H1 (cell line): Measurements from ENCODE around the gene LIMS1. TPM values are rescaled to one million over a fixed set of nuclear protein-coding genes. Genes with fewer than 3 reads are reported as not detected.
"Not testable (repeated sequence)": the region's sequence is repeated elsewhere in the genome, so short reads cannot be mapped to it uniquely, and the experiment has no call there.

ENCODE experiments used
- CTCF ChIA-PET: fragments of 300-600 bp; sonication (Branson Sonifier 250); formaldehyde crosslinking; loops from one replicate; lab custom pipeline; 2021; ENCODE audit not compliant: partially characterized antibody; lab: Charles Lee
- POLR2A ChIA-PET: fragments of 300-600 bp; sonication (Branson Sonifier 250); formaldehyde crosslinking; loops from one replicate; lab custom pipeline; 2021; ENCODE audit warnings: inconsistent platforms; ENCODE audit not compliant: partially characterized antibody; lab: Charles Lee
- DNase-seq, 2 experiments: peaks; one replicate each; pipeline versions ENCODE4 v3.0.0 to v3.0.0-alpha.2; 2010 to 2022; ENCODE audit warnings: low spot score in 2 of 2, low read depth in 1 of 2, mixed read lengths in 1 of 2
- FAIRE-seq: peaks from 2 replicates; lab custom pipeline; 2011; peaks lifted over from hg19 to GRCh38; lab: Jason Lieb, UNC
- H2AFZ ChIP-seq: 2 replicates; pipeline ENCODE4 v1.8.1; 2012; ENCODE audit warnings: low read length, inconsistent platforms
- H2AK5ac ChIP-seq: 2 replicates; pipeline ENCODE4 v1.6.1; 2013; ENCODE audit warnings: low read depth, low read length
- H2BK120ac ChIP-seq: replicated peaks from 2 replicates; pipeline ENCODE3; 2013; ENCODE audit warnings: low read depth, low read length, inconsistent platforms
- H2BK12ac ChIP-seq: 2 replicates; pipeline ENCODE4 v1.6.1; 2013; ENCODE audit warnings: low read depth, low read length
- H2BK15ac ChIP-seq: 2 replicates; pipeline ENCODE4 v1.6.1; 2013; ENCODE audit warnings: low read length
- H2BK20ac ChIP-seq: 2 replicates; pipeline ENCODE4 v1.6.1; 2013; ENCODE audit warnings: low read length
- H2BK5ac ChIP-seq: 2 replicates; pipeline ENCODE4 v1.6.1; 2013; ENCODE audit warnings: low read depth, low read length
- H3K14ac ChIP-seq: 2 replicates; pipeline ENCODE4 v1.6.1; 2013; ENCODE audit warnings: inconsistent platforms; ENCODE audit not compliant: insufficient read length
- H3K18ac ChIP-seq: 2 replicates; pipeline ENCODE4 v1.6.1; 2013; ENCODE audit warnings: low read length; ENCODE audit errors: extremely low read depth
- H3K23ac ChIP-seq: 2 replicates; pipeline ENCODE4 v1.6.1; 2013; ENCODE audit warnings: inconsistent platforms; ENCODE audit not compliant: insufficient read length
- H3K23me2 ChIP-seq: 2 replicates; pipeline ENCODE4 v1.6.1; 2013; ENCODE audit warnings: low read depth, low read length
- H3K27ac ChIP-seq: 2 replicates; pipeline ENCODE4 v1.6.1; 2011; ENCODE audit warnings: low read depth, low read length, inconsistent platforms
- H3K27me3 ChIP-seq, 4 experiments: replicated peaks in 1 of 4; 1 replicate in 1 of 4; 2 replicates in 3 of 4; pipeline versions ENCODE4 v1.6.1 to v1.8.1; 2011 to 2013; ENCODE audit warnings: low read length in 3 of 4, mild to moderate bottlenecking in 3 of 4, inconsistent platforms in 2 of 4, mixed read lengths in 2 of 4, moderate library complexity in 1 of 4; ENCODE audit not compliant: control insufficient read depth in 3 of 4, insufficient read depth in 3 of 4; ENCODE audit errors: extremely low read depth in 1 of 4
- H3K36me3 ChIP-seq, 4 experiments: 2 replicates each; pipeline versions ENCODE4 v1.6.1 to v1.8.1; 2011 to 2013; ENCODE audit warnings: mild to moderate bottlenecking in 4 of 4, low read length in 3 of 4, moderate library complexity in 2 of 4, control low read depth in 1 of 4, inconsistent platforms in 1 of 4; ENCODE audit not compliant: insufficient read depth in 4 of 4, control insufficient read depth in 2 of 4
- H3K4ac ChIP-seq: replicated peaks from 2 replicates; pipeline ENCODE3; 2013; ENCODE audit warnings: low read length, low read depth, mixed read lengths, inconsistent platforms; ENCODE audit not compliant: insufficient read length
- H3K4me1 ChIP-seq, 4 experiments: replicated peaks in 1 of 4; 1 replicate in 1 of 4; 2 replicates in 3 of 4; pipeline versions ENCODE4 v1.6.1 to v1.8.1; 2011 to 2013; ENCODE audit warnings: low read length in 3 of 4, inconsistent platforms in 2 of 4, mixed read lengths in 1 of 4; ENCODE audit not compliant: insufficient read depth in 4 of 4, control insufficient read depth in 3 of 4
- H3K4me2 ChIP-seq, 2 experiments: 2 replicates each; pipeline versions ENCODE4 v1.6.1 to v1.8.1; 2011 to 2013; ENCODE audit warnings: low read depth in 2 of 2, low read length in 2 of 2, control low read depth in 1 of 2, inconsistent platforms in 1 of 2, mild to moderate bottlenecking in 1 of 2; ENCODE audit not compliant: insufficient read depth in 1 of 2
- H3K4me3 ChIP-seq, 4 experiments: fragments of 200-600, 300-600 bp in 1 of 4; sonication (generic), shearing (Covaris generic), sonication (Bioruptor Twin) in 1 of 4; 2 replicates each; pipeline versions ENCODE4 v1.5.1 to v1.8.1; 2011 to 2016; ENCODE audit warnings: low read length in 4 of 4, low read depth in 3 of 4, control low read depth in 2 of 4, inconsistent platforms in 2 of 4, mild to moderate bottlenecking in 2 of 4, mixed read lengths in 1 of 4, moderate library complexity in 1 of 4; ENCODE audit not compliant: insufficient read depth in 2 of 4; ENCODE audit errors: extremely low read depth in 1 of 4
- H3K56ac ChIP-seq: replicated peaks from 2 replicates; pipeline ENCODE3; 2013; ENCODE audit warnings: low read depth, mild to moderate bottlenecking, mixed read lengths, low read length, inconsistent platforms; ENCODE audit not compliant: insufficient read length
- H3K79me1 ChIP-seq: 2 replicates; pipeline ENCODE4 v1.6.1; 2013; ENCODE audit warnings: low read depth, low read length, control low read depth
- H3K79me2 ChIP-seq, 2 experiments: 2 replicates each; pipeline versions ENCODE4 v1.6.1 to v1.8.1; 2012 to 2013; ENCODE audit warnings: low read length in 2 of 2, mild to moderate bottlenecking in 2 of 2, inconsistent platforms in 1 of 2; ENCODE audit not compliant: insufficient read depth in 2 of 2, control insufficient read depth in 1 of 2
- H3K9ac ChIP-seq, 4 experiments: replicated peaks in 1 of 4; 1 replicate in 1 of 4; 2 replicates in 3 of 4; pipeline versions ENCODE4 v1.6.1 to v1.8.1; 2011 to 2013; ENCODE audit warnings: low read depth in 3 of 4, low read length in 3 of 4, control low read depth in 2 of 4, mild to moderate bottlenecking in 2 of 4, moderate library complexity in 2 of 4, inconsistent platforms in 1 of 4; ENCODE audit errors: extremely low read depth in 1 of 4
- H3K9me3 ChIP-seq, 2 experiments: 2 replicates each; pipeline versions ENCODE4 v1.6.1 to v1.8.1; 2012 to 2013; ENCODE audit warnings: mild to moderate bottlenecking in 2 of 2, moderate library complexity in 2 of 2, control low read depth in 1 of 2, inconsistent platforms in 1 of 2, low read depth in 1 of 2, low read length in 1 of 2, mixed read lengths in 1 of 2; ENCODE audit not compliant: insufficient read depth in 2 of 2
- H4K20me1 ChIP-seq, 2 experiments: replicated peaks in 1 of 2; 2 replicates each; pipeline versions ENCODE3 to v1.8.1; 2011 to 2013; ENCODE audit warnings: inconsistent platforms in 2 of 2, low read length in 2 of 2, mild to moderate bottlenecking in 1 of 2; ENCODE audit not compliant: insufficient read depth in 2 of 2, control insufficient read depth in 1 of 2
- H4K5ac ChIP-seq: 2 replicates; pipeline ENCODE4 v1.6.1; 2013; ENCODE audit warnings: low read length, low read depth, mixed read lengths, inconsistent platforms; ENCODE audit not compliant: insufficient read length
- H4K8ac ChIP-seq: 2 replicates; pipeline ENCODE4 v1.8.0; 2013; ENCODE audit warnings: mild to moderate bottlenecking, moderate library complexity, low read length, inconsistent platforms; ENCODE audit not compliant: insufficient read depth; ENCODE audit errors: extremely low read depth
- H4K91ac ChIP-seq: replicated peaks from 2 replicates; pipeline ENCODE3; 2013; ENCODE audit warnings: low read length, mixed read lengths, inconsistent platforms; ENCODE audit not compliant: insufficient read length
- WGBS, 2 experiments: shearing (Covaris generic) in 1 of 2; methylation state at CpG; one replicate each; pipeline versions ENCODE4 v1.1.6 to v1.1.7; 2013 to 2015; ENCODE audit warnings: low lambda C conversion rate in 2 of 2, mixed read lengths in 2 of 2, inconsistent platforms in 1 of 2, low coverage in 1 of 2, missing lambda C conversion rate in 1 of 2; ENCODE audit not compliant: insufficient replicate concordance in 2 of 2, insufficient coverage in 1 of 2, insufficient read length in 1 of 2; ENCODE audit errors: extremely low coverage in 1 of 2, missing lambda C conversion rate in 1 of 2; 5-methylcytosine and 5-hydroxymethylcytosine counted together
- polyA plus RNA-seq, 7 experiments: library from polyadenylated mRNA; depleted of rRNA in 3 of 7; stranded (reverse) in 5 of 7; unstranded in 2 of 7; fragments of >200 nt in 5 of 7; fragments of 200-250 nt in 2 of 7; gene quantifications; 1 replicate in 5 of 7; 2 replicates in 1 of 7; 4 replicates in 1 of 7; pipeline versions ENCODE4 v1.2.1 to v1.2.3, GENCODE V29; 2011 to 2013; ENCODE audit warnings: missing spikeins in 2 of 7, mixed read lengths in 2 of 7
- total RNA-seq: library from RNA; stranded (reverse); fragmentation: NEBNext Ultra II Directional; extraction: Animal tissue kit (Norgen Biotek cat#: 25700); gene quantifications from 2 replicates; pipeline ENCODE4 v1.2.1, GENCODE V29; 2021

Gene LIMS1
- total and polyA plus RNA-seq, 2 of the 8 experiments (the other 6 are each of a cell fraction or from before 2014, with no cell fraction given), result 24.1 to 36.7 TPM

GRCh38 chr2:108654521-108655125 lies 120.4 kb downstream of the LIMS1 start:
- H2AK5ac ChIP-seq, H2BK120ac ChIP-seq, H2BK15ac ChIP-seq, H2BK12ac ChIP-seq, H3K79me1 ChIP-seq, H3K9me3 ChIP-seq, H2BK5ac ChIP-seq, H3K18ac ChIP-seq, H3K4me2 ChIP-seq, H3K79me2 ChIP-seq, H2BK20ac ChIP-seq, H3K56ac ChIP-seq, H3K27me3 ChIP-seq, FAIRE-seq, H3K4ac ChIP-seq, H3K9ac ChIP-seq, POLR2A ChIA-PET, H3K23me2 ChIP-seq, H3K23ac ChIP-seq, H4K20me1 ChIP-seq, H3K36me3 ChIP-seq, DNase-seq, H2AFZ ChIP-seq, H3K4me1 ChIP-seq, CTCF ChIA-PET, H4K8ac ChIP-seq, H3K27ac ChIP-seq, H4K91ac ChIP-seq, H3K14ac ChIP-seq, H3K4me3 ChIP-seq, H4K5ac ChIP-seq: not testable (repeated sequence)
- 95% methylated on average over 6 of the region's 13 CpGs; no CpG with 5 or more reads in 1 of the 2 experiments for WGBS, 2 experiments

- POLR2A ChIA-PET, H3K23ac ChIP-seq, H3K4me2 ChIP-seq, H2AK5ac ChIP-seq, H3K56ac ChIP-seq, H3K79me1 ChIP-seq, H4K20me1 ChIP-seq, H2BK5ac ChIP-seq, H2BK20ac ChIP-seq, H3K14ac ChIP-seq, H2BK15ac ChIP-seq, H2BK120ac ChIP-seq, H3K36me3 ChIP-seq, H3K18ac ChIP-seq, H3K9me3 ChIP-seq, H3K4me3 ChIP-seq, CTCF ChIA-PET, H4K91ac ChIP-seq, FAIRE-seq, H4K5ac ChIP-seq, H2BK12ac ChIP-seq, H4K8ac ChIP-seq, H3K4ac ChIP-seq, H3K27ac ChIP-seq, H3K79me2 ChIP-seq, DNase-seq, H2AFZ ChIP-seq, H3K4me1 ChIP-seq, H3K23me2 ChIP-seq, H3K27me3 ChIP-seq, H3K9ac ChIP-seq: not testable (repeated sequence)
- WGBS, 2 experiments, result no CpG with 5 or more reads among the region's 13 CpGs
Measured at GRCh38 chr2:108655270-108655669, 121.0 kb downstream of the LIMS1 start.
